Parietal lobe (tissue), 1 donor: ENCODE measurements around the gene ZNF839. TPM values are rescaled to one million over a fixed set of nuclear protein-coding genes. Genes with fewer than 3 reads are reported as not detected.

Experiments used
- total RNA-seq: library from RNA; depleted of rRNA; stranded (reverse); fragments of >200 nt; gene quantifications from one replicate; pipeline ENCODE4 v1.2.3, GENCODE V29; 2014

ZNF839 gene
- total RNA-seq = 12.2 TPM

DNA sequence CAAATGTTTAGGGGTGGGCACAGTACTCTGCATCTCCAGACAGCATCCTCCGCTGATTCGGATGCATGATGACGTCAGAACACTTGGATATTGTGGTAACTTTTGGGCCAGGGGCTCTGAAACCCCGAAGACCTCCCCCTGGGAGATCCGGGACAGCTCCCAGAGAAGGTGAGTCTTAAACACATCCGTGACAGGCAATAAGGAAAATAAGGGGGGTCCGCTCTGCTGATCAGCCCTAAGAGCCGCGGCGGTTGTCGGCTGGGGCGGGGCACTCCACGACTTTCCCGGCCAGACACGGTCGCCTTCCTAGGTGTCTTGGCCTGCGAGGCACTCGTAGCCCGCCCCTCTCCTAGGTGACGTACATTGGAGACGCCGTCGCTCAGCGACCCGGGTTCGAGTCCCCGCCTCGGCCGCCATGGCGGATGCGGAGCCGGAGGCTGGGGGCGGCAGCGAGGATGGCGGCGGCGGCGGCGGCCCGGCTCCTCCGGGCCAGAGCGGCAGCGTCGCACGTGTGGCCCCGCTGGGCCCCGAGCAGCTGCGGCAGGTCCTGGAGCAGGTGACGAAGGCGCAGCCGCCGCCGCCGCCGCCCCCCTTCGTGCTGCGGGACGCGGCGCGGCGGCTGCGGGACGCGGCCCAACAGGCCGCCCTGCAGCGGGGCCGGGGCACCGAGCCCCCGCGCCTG is at the start of gene ZNF839:
Gene ZNF839, plus strand, starts transcription at position 396 of the 682 bp plus-strand sequence. Its CDS starts 20 bp downstream, at position 416.

DNA sequence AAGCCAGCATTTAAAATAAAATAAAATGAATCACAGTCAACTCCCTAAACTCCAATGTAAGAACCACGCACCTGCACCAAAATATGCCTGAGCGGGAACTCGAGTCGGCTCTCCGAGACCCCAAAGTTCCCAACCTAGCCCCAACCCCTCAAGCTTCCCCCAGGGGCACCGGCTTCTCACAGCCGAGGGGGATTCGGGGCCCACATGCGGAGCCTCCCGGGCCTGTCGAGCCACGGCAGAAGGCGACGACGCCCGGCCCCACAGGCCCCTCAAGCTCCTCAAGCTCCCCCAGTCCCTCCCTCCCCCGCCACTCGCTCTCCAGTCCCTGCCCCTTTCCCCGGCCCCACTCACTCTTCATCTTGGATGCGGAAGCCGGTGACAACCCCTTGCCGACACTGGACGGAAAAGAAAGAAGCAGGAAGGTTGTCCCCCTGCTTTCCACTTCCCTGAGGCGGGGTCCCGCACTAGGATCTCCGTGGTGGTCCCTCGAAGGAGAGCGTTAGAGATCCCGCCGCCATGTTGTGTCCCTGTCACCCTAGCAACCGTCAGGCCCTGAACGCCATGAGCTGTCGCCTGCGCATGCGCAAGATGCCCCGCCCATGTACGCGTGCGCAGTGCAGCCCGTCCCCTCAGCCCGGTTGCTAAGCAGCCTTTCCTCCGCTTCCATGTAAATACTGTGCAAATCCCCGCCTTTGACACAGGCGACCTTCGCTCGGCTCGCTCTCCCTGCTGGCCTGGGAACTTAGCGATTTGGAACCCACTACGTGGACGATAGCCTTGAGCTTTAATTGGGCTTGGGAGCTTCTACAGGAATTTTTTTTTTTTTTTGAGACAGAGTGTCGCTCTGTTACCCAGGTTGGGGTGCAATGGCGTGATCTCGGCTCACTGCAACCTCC is 14.7 kb upstream of the ZNF839 start, which contains the start of gene MOK:
Gene MOK, minus strand, starts transcription at position 554 of the 896 bp plus-strand sequence. Its CDS starts 196 bp downstream, at position 358.

DNA sequence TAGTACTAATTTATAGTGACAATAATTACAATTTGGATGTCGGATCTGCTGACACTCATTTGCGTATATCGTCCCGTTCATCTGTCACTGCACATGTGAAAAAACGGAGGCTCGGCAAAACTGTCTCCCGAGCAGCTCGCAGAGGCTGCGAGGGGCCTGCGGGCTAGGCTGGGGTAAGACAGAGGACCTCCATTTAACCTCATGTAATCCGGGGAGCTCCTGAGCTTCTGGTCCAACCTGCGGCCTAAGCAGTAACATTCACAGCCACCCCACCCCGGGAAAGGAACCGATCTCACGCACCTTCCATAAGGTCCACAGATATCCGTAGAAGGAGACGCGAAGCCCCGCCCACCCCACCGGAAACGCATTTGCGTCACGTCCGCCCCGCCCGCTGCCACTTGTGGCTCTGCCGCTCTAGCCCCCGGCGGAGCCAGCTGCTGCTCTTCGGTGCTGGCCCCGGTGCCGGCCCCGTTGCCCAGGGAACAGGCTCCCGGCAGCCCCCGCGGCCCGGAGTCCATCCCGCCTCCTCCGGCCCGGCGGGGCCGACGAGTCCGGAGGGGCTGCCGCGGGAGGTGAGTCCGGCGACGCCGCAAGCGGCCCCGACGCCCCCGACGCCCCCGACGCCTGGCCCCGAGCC is 43.1 kb downstream of the ZNF839 start, which contains the start of the genes CINP and TECPR2:
Gene CINP, minus strand, starts transcription at position 346 of the 637 bp plus-strand sequence. Its CDS starts 39 bp downstream, at position 307.
Gene TECPR2, plus strand, starts transcription at position 397 of the 637 bp plus-strand sequence. CDS start 13,781 bp downstream, outside the sequence.

Other genes with a start within 250 kb of the ZNF839 start
- 484 TPM for gene HSP90AA1, start 232.7 kb upstream of the ZNF839 start, total RNA-seq
- 56.7 TPM for gene WDR20, start 179.8 kb upstream of the ZNF839 start, total RNA-seq
- 77.3 TPM for gene MOK, start 14.6 kb upstream of the ZNF839 start, total RNA-seq
- gene CINP, start 43.1 kb downstream of the ZNF839 start, total RNA-seq = 40.1 TPM
- gene TECPR2, start 43.2 kb downstream of the ZNF839 start, total RNA-seq = 24.4 TPM
- gene ANKRD9, start 190.0 kb downstream of the ZNF839 start, total RNA-seq = 6.9 TPM